ENCODE data around the gene SMAD4. TPM values are rescaled to one million over a fixed set of nuclear protein-coding genes. Genes with fewer than 3 reads are reported as not detected.

The SMAD4 gene
- total and polyA plus RNA-seq, 2 of the 13 experiments (the other 11 are each of a cell fraction or from before 2014, with no cell fraction given), result 70.2 to 72.0 TPM

GRCh38 chr18:51029694-51030536 is at the start of gene SMAD4 (continued):
- TF ChIP-seq FUBP1 (CRISPR knock-in tag; IDR thresholded peaks at IDR 0.05; ENCODE audit: borderline replicate concordance), result no peak
- TF ChIP-seq SPEN (CRISPR knock-in tag; IDR thresholded peaks at IDR 0.05; ENCODE audit: low read depth), result peak; percentile 75; the same call in 1 of the 2 replicates
- TF ChIP-seq ZZZ3 (CRISPR knock-in tag; IDR thresholded peaks at IDR 0.05; ENCODE audit: borderline replicate concordance), result peak; percentile 58; the same call in 1 of the 2 replicates
- peak; percentile 64; the same call in 1 of the 2 replicates for TF ChIP-seq ZNF446 (CRISPR knock-in tag; IDR thresholded peaks at IDR 0.05)
- TF ChIP-seq ZNF34 (CRISPR knock-in tag; IDR thresholded peaks at IDR 0.05; ENCODE audit: borderline replicate concordance), result peak; percentile 64; the same call in 1 of the 2 replicates
- TF ChIP-seq ELF4 (CRISPR knock-in tag; IDR thresholded peaks at IDR 0.05; ENCODE audit: borderline replicate concordance), result peak; percentile 41; the same call in 1 of the 2 replicates
- no peak for TF ChIP-seq PREB (CRISPR knock-in tag; IDR thresholded peaks at IDR 0.05)
- TF ChIP-seq ELF3 (CRISPR knock-in tag; IDR thresholded peaks at IDR 0.05), result peak; percentile 25
- no peak for TF ChIP-seq USF2 (IDR thresholded peaks at IDR 0.05; ENCODE audit: low read depth, low read length)
- TF ChIP-seq USF2 (CRISPR knock-in tag; IDR thresholded peaks at IDR 0.05; ENCODE audit: borderline replicate concordance), result no peak
- TF ChIP-seq EHMT2 (IDR thresholded peaks at IDR 0.05; ENCODE audit: borderline replicate concordance, low read depth, low read length), result no peak
- TF ChIP-seq MXD1 (CRISPR knock-in tag; IDR thresholded peaks at IDR 0.05), result peak; percentile 62
- no peak for TF ChIP-seq ZNF251 (CRISPR knock-in tag; IDR thresholded peaks at IDR 0.05)
- peak; percentile 52; the same call in 1 of the 2 replicates for TF ChIP-seq SRY (CRISPR knock-in tag; IDR thresholded peaks at IDR 0.05)
- TF ChIP-seq TRIM24 (CRISPR knock-in tag; IDR thresholded peaks at IDR 0.05), result no peak
- TF ChIP-seq KDM4B (CRISPR knock-in tag; IDR thresholded peaks at IDR 0.05), result peak; percentile 23; the same call in 1 of the 2 replicates
- TF ChIP-seq MED13 (CRISPR knock-in tag; IDR thresholded peaks at IDR 0.05), result peak; percentile 24
- peak; percentile 48; the same call in 1 of the 2 replicates for TF ChIP-seq FOSL2 (CRISPR knock-in tag; IDR thresholded peaks at IDR 0.05)
- TF ChIP-seq ZNF580 (CRISPR knock-in tag; IDR thresholded peaks at IDR 0.05; ENCODE audit: borderline replicate concordance, low read depth), result peak; percentile 84
- TF ChIP-seq PHF5A (CRISPR knock-in tag; IDR thresholded peaks at IDR 0.05; ENCODE audit: low read depth, unreplicated experiment), result peak; percentile 62
- TF ChIP-seq RBM39 (IDR thresholded peaks at IDR 0.05; ENCODE audit: low read depth, low read length, poor library complexity, severe bottlenecking), result peak; percentile 47
- TF ChIP-seq SNAI1 (CRISPR knock-in tag; IDR thresholded peaks at IDR 0.05; ENCODE audit: borderline replicate concordance), result peak; percentile 89; the same call in 1 of the 2 replicates
- 0 out of 2 replicates have a peak, but pooled peaks have one; percentile 35 for TF ChIP-seq ZNF264 (CRISPR knock-in tag; IDR thresholded peaks at IDR 0.05)
